HPDE6-E6E7 (cell line): ENCODE measurements around the gene MYADM.
"Not testable (repeated sequence)": the region's sequence is repeated elsewhere in the genome, so short reads cannot be mapped to it uniquely, and the experiment has no call there.

Experiments
- DNase-seq: peaks from one replicate; pipeline ENCODE4 v3.0.0; 2011; ENCODE audit warnings: missing footprints; ENCODE audit errors: extremely low spot score

The MYADM gene

GRCh38 chr19:53868892-53869804 is 1.5 kb downstream of the MYADM start:
- peak; percentile 60 for DNase-seq

- not testable (repeated sequence) for DNase-seq
Observed at GRCh38 chr19:53869805-53870484, 2.3 kb downstream of the MYADM start.

- no peak for DNase-seq
Observed at GRCh38 chr19:53870485-53870844, 2.8 kb downstream of the MYADM start.

GRCh38 chr19:53871454-53871853 is 3.8 kb downstream of the MYADM start:
- no peak for DNase-seq

GRCh38 chr19:53872762-53873161 is 5.1 kb downstream of the MYADM start:
- no peak for DNase-seq

- DNase-seq = no peak
Observed at GRCh38 chr19:53873773-53874605, 6.3 kb downstream of the MYADM start.

- no peak for DNase-seq
Observed at GRCh38 chr19:53874606-53874990, 6.9 kb downstream of the MYADM start.

GRCh38 chr19:53875602-53876325 is 8.1 kb downstream of the MYADM start:
- no peak for DNase-seq

GRCh38 chr19:53876651-53877224 is 9.1 kb downstream of the MYADM start:
- DNase-seq = no peak

GRCh38 chr19:53877361-53877766 is 9.7 kb downstream of the MYADM start:
- no peak for DNase-seq

GRCh38 chr19:53878776-53879139 is 11.1 kb downstream of the MYADM start:
- no peak for DNase-seq

- DNase-seq = peak; percentile 87
Observed at GRCh38 chr19:53879140-53880081, 11.7 kb downstream of the MYADM start.

- no peak for DNase-seq
Observed at GRCh38 chr19:53880711-53881481, 13.2 kb downstream of the MYADM start.

- DNase-seq = no peak
Observed at GRCh38 chr19:53881482-53882390, 14.1 kb downstream of the MYADM start, which contains the start of gene PRKCG. Gene PRKCG (plus strand): TSS chr19:53882197. CDS start chr19:53882495, 298 bp downstream.

GRCh38 chr19:53882391-53883050 is 14.8 kb downstream of the MYADM start:
- no peak for DNase-seq

- DNase-seq = no peak
Observed at GRCh38 chr19:53883231-53883661, 15.6 kb downstream of the MYADM start.

- DNase-seq = no peak
Observed at GRCh38 chr19:53883741-53884140, 16.1 kb downstream of the MYADM start.

- DNase-seq = no peak
Observed at GRCh38 chr19:53884256-53884655, 16.6 kb downstream of the MYADM start.
